GM19395 (cell line): Measurements from ENCODE around the gene FBXO48.
A peak's percentile ranks its signal among the peaks of the same experiment; 100 is the strongest.
"Not testable (repeated sequence)": the region's sequence is repeated elsewhere in the genome, so short reads cannot be mapped to it uniquely, and the experiment has no call there.

Source experiments
- ATAC-seq: cut with Tn5 transposase; IDR thresholded peaks from one replicate; pipeline ENCODE4 v1.9.1; 2021; ENCODE audit warnings: mild to moderate bottlenecking, moderate library complexity; ENCODE audit not compliant: unreplicated experiment

FBXO48 gene

GRCh38 chr2:68467077-68467960 lies at the start of gene FBXO48, which contains the start of gene APLF:
TSS of gene FBXO48 (minus strand) at chr2:68467294. CDS start at chr2:68465145, 2,149 bp downstream.
TSS of gene APLF (plus strand) at chr2:68467585. CDS start at chr2:68467732, 147 bp downstream.
- peak; percentile 95 for ATAC-seq

- no peak for ATAC-seq
These were observed 49.2 kb upstream of the FBXO48 start for GRCh38 chr2:68516051-68516955.

GRCh38 chr2:68514316-68514929 lies 47.3 kb upstream of the FBXO48 start:
- ATAC-seq, result no peak

GRCh38 chr2:68512966-68513365 lies 45.9 kb upstream of the FBXO48 start:
- no peak for ATAC-seq

GRCh38 chr2:68512326-68512725 lies 45.2 kb upstream of the FBXO48 start:
- no peak for ATAC-seq

- no peak for ATAC-seq
These were observed 39.1 kb upstream of the FBXO48 start for GRCh38 chr2:68506170-68506569.

GRCh38 chr2:68505603-68506159 lies 38.6 kb upstream of the FBXO48 start:
- ATAC-seq, result no peak

- ATAC-seq, result no peak
These were observed 34.7 kb upstream of the FBXO48 start for GRCh38 chr2:68501768-68502167.

GRCh38 chr2:68500649-68501048 lies 33.6 kb upstream of the FBXO48 start:
- ATAC-seq, result no peak

- no peak for ATAC-seq
These were observed 32.0 kb upstream of the FBXO48 start for GRCh38 chr2:68499133-68499532.

- no peak for ATAC-seq
These were observed 24.5 kb upstream of the FBXO48 start for GRCh38 chr2:68491582-68491981.

- no peak for ATAC-seq
These were observed 22.2 kb upstream of the FBXO48 start for GRCh38 chr2:68489282-68489681.

- ATAC-seq, result not testable (repeated sequence)
These were observed 21.5 kb upstream of the FBXO48 start for GRCh38 chr2:68488605-68489004.

GRCh38 chr2:68487773-68488355 lies 20.8 kb upstream of the FBXO48 start:
- ATAC-seq, result peak; percentile 58

GRCh38 chr2:68483011-68483410 lies 15.9 kb upstream of the FBXO48 start:
- no peak for ATAC-seq

GRCh38 chr2:68482296-68482820 lies 15.3 kb upstream of the FBXO48 start:
- no peak for ATAC-seq

GRCh38 chr2:68478688-68479087 lies 11.6 kb upstream of the FBXO48 start:
- no peak for ATAC-seq

- no peak for ATAC-seq
These were observed 9.4 kb upstream of the FBXO48 start for GRCh38 chr2:68476454-68476853.

GRCh38 chr2:68475576-68475975 lies 8.5 kb upstream of the FBXO48 start:
- ATAC-seq, result no peak

GRCh38 chr2:68475110-68475509 lies 8.0 kb upstream of the FBXO48 start:
- no peak for ATAC-seq
